GM18517 (cell line): ENCODE data around the gene TMUB1.
A peak's percentile ranks its signal among the peaks of the same experiment; 100 is the strongest.

Experiments
- ATAC-seq: cut with Tn5 transposase; IDR thresholded peaks from one replicate; pipeline ENCODE4 v1.9.1; 2021; ENCODE audit warnings: mild to moderate bottlenecking, moderate library complexity; ENCODE audit not compliant: unreplicated experiment

Gene TMUB1

GRCh38 chr7:151071032-151071866, 12.0 kb downstream of the TMUB1 start:
- ATAC-seq = no peak

- ATAC-seq = no peak
Measured at GRCh38 chr7:151070574-151070960, 12.7 kb downstream of the TMUB1 start.

- ATAC-seq = no peak
Measured at GRCh38 chr7:151069841-151070573, 13.3 kb downstream of the TMUB1 start.

GRCh38 chr7:151068069-151068773, 15.1 kb downstream of the TMUB1 start:
- no peak for ATAC-seq

- no peak for ATAC-seq
Measured at GRCh38 chr7:151066273-151066974, 16.9 kb downstream of the TMUB1 start.

- no peak for ATAC-seq
Measured at GRCh38 chr7:151065516-151065915, 17.8 kb downstream of the TMUB1 start.

GRCh38 chr7:151064993-151065392, 18.3 kb downstream of the TMUB1 start:
- no peak for ATAC-seq

GRCh38 chr7:151064454-151064853, 18.8 kb downstream of the TMUB1 start:
- ATAC-seq = no peak

GRCh38 chr7:151063212-151063561, 20.1 kb downstream of the TMUB1 start:
- ATAC-seq = no peak

- no peak for ATAC-seq
Measured at GRCh38 chr7:151062399-151063211, 20.7 kb downstream of the TMUB1 start.

- ATAC-seq = no peak
Measured at GRCh38 chr7:151062111-151062398, 21.2 kb downstream of the TMUB1 start.

- ATAC-seq = no peak
Measured at GRCh38 chr7:151061213-151062110, 21.8 kb downstream of the TMUB1 start.

- ATAC-seq = no peak
Measured at GRCh38 chr7:151060416-151061212, 22.7 kb downstream of the TMUB1 start.

- ATAC-seq = no peak
Measured at GRCh38 chr7:151060113-151060415, 23.2 kb downstream of the TMUB1 start.

- ATAC-seq = no peak
Measured at GRCh38 chr7:151059367-151060112, 23.8 kb downstream of the TMUB1 start, which contains the start of gene SLC4A2. Gene SLC4A2, plus strand, starts transcription at chr7:151059589. Its CDS starts 2,399 bp downstream, at chr7:151061988.

GRCh38 chr7:151058781-151059366, 24.4 kb downstream of the TMUB1 start:
- no peak for ATAC-seq

- ATAC-seq = peak; percentile 84
Measured at GRCh38 chr7:151057989-151058780, 25.1 kb downstream of the TMUB1 start.
